Measurements from ENCODE around the gene UFM1. TPM values are rescaled to one million over a fixed set of nuclear protein-coding genes. Genes with fewer than 3 reads are reported as not detected.
"Not testable (repeated sequence)": the region's sequence is repeated elsewhere in the genome, so short reads cannot be mapped to it uniquely, and the experiment has no call there.

UFM1 gene
- total and polyA plus RNA-seq, 9 donors, result 40.5 to 73.4 (median 46.2) TPM

DNA sequence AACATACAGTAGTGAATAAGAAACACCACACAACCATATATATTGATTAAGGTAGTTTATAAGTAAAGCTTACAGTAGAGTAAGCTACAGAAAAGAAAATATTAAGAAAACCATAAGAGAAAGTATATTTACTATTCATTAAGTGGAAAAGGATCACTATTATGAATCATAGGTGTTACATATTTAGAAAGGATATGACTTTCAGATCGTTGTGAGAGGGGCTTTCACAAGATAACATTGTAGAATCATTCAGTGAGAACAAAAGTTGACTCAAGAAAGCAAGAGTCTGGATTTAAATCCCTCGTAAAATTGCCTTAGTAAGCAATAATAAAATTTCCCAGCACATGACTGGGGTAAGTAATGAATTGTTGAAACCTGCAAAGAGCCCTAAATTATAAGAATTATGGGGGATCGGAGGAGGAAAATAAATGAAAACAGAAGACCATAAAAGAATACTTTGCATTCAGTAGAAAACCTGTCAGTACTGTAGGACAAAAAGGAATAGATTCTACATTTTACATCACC is 6.0 kb downstream of the UFM1 start:
- H3K4me3 ChIP-seq, result no peak overlapping the region
- 52 to 61% (median 56%) methylated on average over 3 of the region's 3 CpGs for WGBS, 3 donors
- no peak for DNase-seq
- H3K36me3 ChIP-seq, result no peaks in the 10 kb centered on the region
- H3K4me1 ChIP-seq (ENCODE audit: insufficient read depth), result peaks cover 5% of the 10 kb centered on the region
- intact Hi-C loops (cut with DNase I), result no loop called here
- no peaks in the 10 kb centered on the region for H3K27me3 ChIP-seq
- H3K9me3 ChIP-seq, result no peaks in the 10 kb centered on the region
- no peak overlapping the region for H3K27ac ChIP-seq
- TF ChIP-seq, protein P1, sequence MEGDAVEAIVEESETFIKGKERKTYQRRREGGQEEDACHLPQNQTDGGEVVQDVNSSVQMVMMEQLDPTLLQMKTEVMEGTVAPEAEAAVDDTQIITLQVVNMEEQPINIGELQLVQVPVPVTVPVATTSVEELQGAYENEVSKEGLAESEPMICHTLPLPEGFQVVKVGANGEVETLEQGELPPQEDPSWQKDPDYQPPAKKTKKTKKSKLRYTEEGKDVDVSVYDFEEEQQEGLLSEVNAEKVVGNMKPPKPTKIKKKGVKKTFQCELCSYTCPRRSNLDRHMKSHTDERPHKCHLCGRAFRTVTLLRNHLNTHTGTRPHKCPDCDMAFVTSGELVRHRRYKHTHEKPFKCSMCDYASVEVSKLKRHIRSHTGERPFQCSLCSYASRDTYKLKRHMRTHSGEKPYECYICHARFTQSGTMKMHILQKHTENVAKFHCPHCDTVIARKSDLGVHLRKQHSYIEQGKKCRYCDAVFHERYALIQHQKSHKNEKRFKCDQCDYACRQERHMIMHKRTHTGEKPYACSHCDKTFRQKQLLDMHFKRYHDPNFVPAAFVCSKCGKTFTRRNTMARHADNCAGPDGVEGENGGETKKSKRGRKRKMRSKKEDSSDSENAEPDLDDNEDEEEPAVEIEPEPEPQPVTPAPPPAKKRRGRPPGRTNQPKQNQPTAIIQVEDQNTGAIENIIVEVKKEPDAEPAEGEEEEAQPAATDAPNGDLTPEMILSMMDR (IDR thresholded peaks at IDR 0.05), result no peak
- no peak for TF ChIP-seq POLR2A (IDR thresholded peaks at IDR 0.05)

DNA sequence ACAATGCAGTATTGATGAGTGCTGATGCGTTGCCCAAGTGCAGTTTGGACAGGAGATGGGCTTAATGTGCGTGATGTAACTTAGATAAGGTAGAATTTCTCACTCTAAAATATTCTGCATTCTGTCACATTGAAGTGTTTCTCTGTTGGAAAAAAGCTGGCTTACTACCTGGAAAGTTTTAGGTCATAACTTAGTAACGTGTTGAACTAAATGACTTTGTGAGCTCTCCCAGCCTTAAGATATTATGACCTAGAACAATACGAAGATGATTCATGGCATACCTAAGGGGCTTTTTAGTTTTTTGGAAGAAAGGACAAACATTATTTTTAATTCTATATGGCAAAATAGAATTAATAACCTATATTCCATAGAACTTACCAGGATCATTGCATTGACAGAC is 9.0 kb downstream of the UFM1 start:
- DNase-seq, result no peak
- H3K9me3 ChIP-seq, result no peaks in the 10 kb centered on the region
- TF ChIP-seq EP300 (IDR thresholded peaks at IDR 0.05) (no peak), POLR2A (IDR thresholded peaks at IDR 0.05) (no peak)
- TF ChIP-seq, protein P1 (IDR thresholded peaks at IDR 0.05), result no peak
- H3K27ac ChIP-seq, result no peak overlapping the region
- intact Hi-C loops (cut with DNase I), result no loop called here
- no peaks in the 10 kb centered on the region for H3K27me3 ChIP-seq
- WGBS, 3 donors, result 49 to 70% (median 62%) methylated on average over 4 of the region's 4 CpGs
- H3K4me1 ChIP-seq (ENCODE audit: insufficient read depth), result peaks cover 1% of the 10 kb centered on the region
- H3K36me3 ChIP-seq, result no peaks in the 10 kb centered on the region
- no peak overlapping the region for H3K4me3 ChIP-seq

DNA sequence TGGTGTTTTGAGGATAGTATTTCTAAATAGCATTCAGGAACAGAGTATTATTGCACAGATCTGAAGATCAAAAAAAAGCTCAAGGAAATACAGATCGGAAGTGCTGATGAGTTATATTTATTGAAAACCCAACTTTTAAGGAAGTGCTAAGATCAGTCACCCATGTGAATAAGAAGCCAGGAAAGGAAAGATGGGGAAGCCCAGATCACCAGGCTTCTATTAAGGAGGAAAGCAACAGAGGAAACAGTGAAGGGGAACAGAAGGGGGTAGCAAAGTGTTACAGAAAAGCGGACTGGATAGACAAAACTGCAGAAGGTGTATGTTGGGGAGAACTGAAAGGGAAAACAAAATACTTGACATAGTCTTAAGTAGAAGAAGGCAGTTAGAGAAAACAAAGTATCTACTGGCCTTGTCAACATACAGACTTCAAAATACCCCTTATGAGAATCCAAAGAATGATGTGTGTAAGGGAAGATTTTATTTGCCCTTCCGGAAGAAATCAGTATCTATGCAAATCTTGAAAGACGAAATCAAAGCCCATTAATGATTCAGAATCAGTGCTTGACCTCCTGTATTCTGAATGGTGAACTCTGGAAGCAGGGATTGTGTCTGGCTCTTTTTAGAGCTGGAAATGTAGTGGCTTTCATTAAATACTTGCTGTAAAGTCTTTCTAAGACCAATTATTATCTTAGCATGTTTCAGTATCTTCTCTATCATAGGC is 12.1 kb downstream of the UFM1 start:
- DNase-seq, result no peak
- Histone ChIP-seq H3K27ac (no peak overlapping the region), H3K4me3 (no peak overlapping the region), H3K4me1 (ENCODE audit: insufficient read depth) (peaks cover 1% of the 10 kb centered on the region), H3K36me3 (no peaks in the 10 kb centered on the region), H3K27me3 (no peaks in the 10 kb centered on the region), H3K9me3 (no peaks in the 10 kb centered on the region)
- intact Hi-C loops (cut with DNase I), result no loop called here
- TF ChIP-seq, protein P1 (IDR thresholded peaks at IDR 0.05), result no peak
- no peak for TF ChIP-seq POLR2A (IDR thresholded peaks at IDR 0.05)
- no peak for TF ChIP-seq EP300 (IDR thresholded peaks at IDR 0.05)
- WGBS, 3 donors, result 72 to 75% (median 73%) methylated on average over 4 of the region's 4 CpGs

DNA sequence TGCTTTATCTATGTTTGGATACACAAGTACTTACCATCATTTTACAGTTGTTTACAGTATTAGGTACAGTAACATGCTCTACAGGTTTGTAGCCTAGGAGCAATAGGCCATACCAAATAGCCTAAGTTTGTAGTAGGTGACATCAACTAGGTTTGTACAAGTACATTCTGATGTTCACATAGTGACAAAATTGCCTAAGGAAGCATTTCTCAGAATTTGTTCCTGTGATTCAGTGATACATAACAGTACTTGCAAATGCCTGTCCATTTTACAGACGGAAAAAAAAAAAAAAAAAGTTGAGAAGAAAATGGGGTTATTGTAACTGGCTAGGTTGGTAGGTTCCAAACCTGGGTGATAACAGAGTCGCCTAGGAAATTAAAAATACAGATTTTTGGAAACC is 13.6 kb downstream of the UFM1 start:
- Histone ChIP-seq H3K27me3 (no peaks in the 10 kb centered on the region), H3K9me3 (no peaks in the 10 kb centered on the region), H3K4me3 (no peak overlapping the region), H3K27ac (no peak overlapping the region), H3K4me1 (ENCODE audit: insufficient read depth) (peaks cover 1% of the 10 kb centered on the region), H3K36me3 (no peaks in the 10 kb centered on the region)
- 80 to 92% (median 87%) methylated on average over 2 of the region's 2 CpGs for WGBS, 3 donors
- no peak for TF ChIP-seq POLR2A (IDR thresholded peaks at IDR 0.05)
- TF ChIP-seq, protein P1 (IDR thresholded peaks at IDR 0.05), result no peak
- no peak for TF ChIP-seq EP300 (IDR thresholded peaks at IDR 0.05)
- no peak for DNase-seq
- intact Hi-C loops (cut with DNase I), result no loop called here

DNA sequence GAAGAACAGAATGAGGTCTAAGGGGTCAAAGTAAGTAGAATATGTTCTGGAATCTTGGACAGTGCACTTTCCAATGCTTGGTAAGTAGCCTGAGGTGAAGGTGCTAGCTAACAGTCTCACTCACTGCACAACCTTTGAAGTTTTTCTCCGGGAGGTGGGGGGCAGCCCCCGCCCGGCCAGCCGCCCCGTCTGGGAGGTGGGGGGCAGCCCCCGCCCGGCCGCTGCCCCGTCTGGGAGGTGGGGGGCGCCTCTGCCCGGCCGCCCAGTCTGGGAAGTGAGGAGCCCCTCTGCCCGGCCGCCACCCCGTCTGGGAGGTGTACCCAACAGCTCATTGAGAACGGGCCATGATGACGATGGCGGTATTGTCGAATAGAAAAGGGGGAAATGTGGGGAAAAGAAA is 14.1 kb downstream of the UFM1 start:
- H3K27ac ChIP-seq; H3K36me3 ChIP-seq; H3K27me3 ChIP-seq; intact Hi-C loops (cut with DNase I); DNase-seq; H3K9me3 ChIP-seq; H3K4me3 ChIP-seq; H3K4me1 ChIP-seq (ENCODE audit: insufficient read depth): not testable (repeated sequence)
- WGBS, 3 donors, result 87 to 91% (median 89%) methylated on average over 17 to 19 of the region's 19 CpGs

All from ovary (tissue), 9 donors.